GM13976 (cell line): ENCODE results near the gene CPEB2.
"Not testable (repeated sequence)": the region's sequence is repeated elsewhere in the genome, so short reads cannot be mapped to it uniquely, and the experiment has no call there.

Source experiments
- DNase-seq: peaks from one replicate; pipeline ENCODE4 v3.0.0; 2012; ENCODE audit warnings: low spot score
- CTCF ChIP-seq: IDR thresholded peaks from 2 replicates; pipeline ENCODE4 v1.5.1; 2012; ENCODE audit warnings: borderline replicate concordance, mild to moderate bottlenecking; ENCODE audit not compliant: insufficient read depth; ENCODE audit errors: extremely low read depth, missing control alignments, control extremely low read depth
- in situ Hi-C: fragments of 300-500 bp; cut with MboI; formaldehyde crosslinking; loops from one replicate; pipeline ENCODE4 v1.12.0; 2022; ENCODE audit warnings: low sequenced_read_pairs, mixed read lengths, inconsistent platforms; ENCODE audit not compliant: unreplicated experiment

The CPEB2 gene

GRCh38 chr4:15078682-15079642, 76.7 kb downstream of the CPEB2 start:
- in situ Hi-C loops = no loop called here
- TF ChIP-seq CTCF = no peak
- DNase-seq = no peak

- in situ Hi-C loops = no loop called here
- no peak for TF ChIP-seq CTCF
- no peak for DNase-seq
Observed at GRCh38 chr4:15084780-15085179, 82.5 kb downstream of the CPEB2 start.

GRCh38 chr4:15085762-15086161, 83.5 kb downstream of the CPEB2 start:
- in situ Hi-C loops, DNase-seq: not testable (repeated sequence)

- in situ Hi-C loops, DNase-seq: not testable (repeated sequence)
Observed at GRCh38 chr4:15086259-15086658, 84.0 kb downstream of the CPEB2 start.

GRCh38 chr4:15088394-15089035, 86.2 kb downstream of the CPEB2 start:
- in situ Hi-C loops = no loop called here
- no peak for DNase-seq
- no peak for TF ChIP-seq CTCF

GRCh38 chr4:15089979-15090378, 87.7 kb downstream of the CPEB2 start:
- in situ Hi-C loops = no loop called here
- no peak for TF ChIP-seq CTCF

GRCh38 chr4:15100380-15100779, 98.1 kb downstream of the CPEB2 start:
- no peak for DNase-seq
- in situ Hi-C loops = no loop called here
- TF ChIP-seq CTCF = no peak

More at GRCh38 chr4:15089979-15090378, 87.7 kb downstream of the CPEB2 start:
- no peak for DNase-seq
